ENCODE data around the gene ADAMTS17. TPM values are rescaled to one million over a fixed set of nuclear protein-coding genes. Genes with fewer than 3 reads are reported as not detected.
A peak's percentile ranks its signal among the peaks of the same experiment; 100 is the strongest.

ADAMTS17 gene
- polyA plus RNA-seq, 12 donors: 1.6 to 17.4 (median 5.6) TPM; not detected in 1

DNA sequence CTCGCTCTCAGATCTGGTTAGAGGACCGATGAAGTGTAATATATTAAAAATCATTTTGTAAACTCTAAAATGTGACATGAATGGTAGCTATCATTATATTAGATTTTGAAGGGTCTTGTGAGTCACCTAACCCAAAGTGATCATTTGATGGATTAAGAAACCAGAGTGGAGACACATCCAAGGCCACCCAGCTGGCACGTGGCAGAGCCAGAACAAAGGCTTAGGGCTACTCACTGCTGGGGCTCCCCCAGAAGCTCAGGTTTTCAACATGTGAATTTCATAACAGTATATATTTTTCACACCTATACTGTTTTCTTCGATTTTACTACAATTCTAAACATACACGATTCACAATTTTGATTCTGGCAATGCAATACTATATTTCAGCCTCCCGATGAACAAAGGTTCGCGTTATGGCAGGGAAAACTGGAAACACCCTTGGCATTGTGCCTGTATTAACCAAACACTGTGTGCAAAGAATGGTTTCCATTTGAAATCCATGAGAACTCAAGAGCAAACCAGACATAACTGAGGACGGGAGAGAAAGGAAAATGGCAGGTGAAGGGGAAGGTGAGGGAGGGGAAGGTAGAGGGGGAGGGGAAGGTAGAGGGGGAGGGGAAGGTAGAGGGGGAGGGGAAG, 88.9 kb downstream of the ADAMTS17 start:
- DNase-seq: no peak

DNA sequence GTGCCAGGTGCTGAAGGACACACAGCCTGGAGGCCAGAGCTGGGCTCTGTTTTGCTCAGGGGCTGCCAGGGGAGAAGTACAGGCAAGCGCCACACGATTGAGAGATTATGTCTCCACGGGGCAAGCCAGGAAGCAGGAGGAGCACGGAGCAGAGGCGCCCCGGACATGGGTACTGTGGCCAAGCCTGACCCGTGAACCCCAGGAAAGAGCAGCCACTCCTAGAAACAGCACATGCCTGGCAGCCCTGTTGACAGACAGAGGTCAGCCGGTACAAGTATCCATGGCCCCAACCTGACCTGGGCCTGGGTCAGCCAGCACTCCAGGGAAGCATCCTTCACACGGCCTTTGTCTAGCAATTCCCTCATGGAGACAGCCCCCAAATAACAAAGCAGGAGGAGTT, 89.4 kb downstream of the ADAMTS17 start:
- no peak for DNase-seq

- DNase-seq: peak; percentile 80
Measured at GRCh38 chr15:100250176-100250800, 91.5 kb downstream of the ADAMTS17 start.

DNA sequence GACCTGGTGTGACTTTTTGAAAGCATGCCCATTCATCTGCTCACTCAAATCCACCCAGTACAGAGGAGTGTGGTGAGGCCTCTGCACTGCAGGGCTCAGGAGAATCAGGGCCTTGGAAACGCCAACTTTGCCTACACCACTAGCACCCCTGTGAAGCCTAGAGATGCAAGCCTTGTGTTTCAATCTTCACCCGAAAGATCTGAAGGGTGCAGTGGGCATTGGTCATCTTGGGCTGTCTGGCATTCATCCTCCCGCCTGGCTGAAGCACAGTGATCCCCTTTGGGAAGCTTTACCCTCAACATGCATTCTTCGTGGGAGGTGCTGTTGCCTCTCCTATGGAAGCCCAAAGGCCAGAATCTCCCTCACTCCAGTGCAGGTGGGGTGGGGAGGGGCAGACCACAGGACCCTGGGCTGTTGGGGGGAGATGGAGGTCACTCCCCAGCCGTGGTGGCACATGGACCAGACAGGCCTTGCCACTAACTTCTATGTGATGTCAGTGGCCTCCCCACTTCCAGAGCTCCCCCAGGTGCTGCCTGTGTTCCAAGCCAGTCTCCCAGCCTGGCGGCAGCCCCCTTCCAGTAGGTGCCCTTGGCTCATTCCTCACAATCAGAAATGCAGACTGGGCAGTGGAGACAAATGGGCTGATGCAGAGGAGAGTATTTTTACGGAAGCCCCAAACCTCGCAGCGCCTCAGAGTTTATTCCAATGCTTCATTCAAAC, 92.5 kb downstream of the ADAMTS17 start:
- DNase-seq: no peak

- no peak for DNase-seq
Measured at GRCh38 chr15:100248236-100248635, 93.5 kb downstream of the ADAMTS17 start.

DNA sequence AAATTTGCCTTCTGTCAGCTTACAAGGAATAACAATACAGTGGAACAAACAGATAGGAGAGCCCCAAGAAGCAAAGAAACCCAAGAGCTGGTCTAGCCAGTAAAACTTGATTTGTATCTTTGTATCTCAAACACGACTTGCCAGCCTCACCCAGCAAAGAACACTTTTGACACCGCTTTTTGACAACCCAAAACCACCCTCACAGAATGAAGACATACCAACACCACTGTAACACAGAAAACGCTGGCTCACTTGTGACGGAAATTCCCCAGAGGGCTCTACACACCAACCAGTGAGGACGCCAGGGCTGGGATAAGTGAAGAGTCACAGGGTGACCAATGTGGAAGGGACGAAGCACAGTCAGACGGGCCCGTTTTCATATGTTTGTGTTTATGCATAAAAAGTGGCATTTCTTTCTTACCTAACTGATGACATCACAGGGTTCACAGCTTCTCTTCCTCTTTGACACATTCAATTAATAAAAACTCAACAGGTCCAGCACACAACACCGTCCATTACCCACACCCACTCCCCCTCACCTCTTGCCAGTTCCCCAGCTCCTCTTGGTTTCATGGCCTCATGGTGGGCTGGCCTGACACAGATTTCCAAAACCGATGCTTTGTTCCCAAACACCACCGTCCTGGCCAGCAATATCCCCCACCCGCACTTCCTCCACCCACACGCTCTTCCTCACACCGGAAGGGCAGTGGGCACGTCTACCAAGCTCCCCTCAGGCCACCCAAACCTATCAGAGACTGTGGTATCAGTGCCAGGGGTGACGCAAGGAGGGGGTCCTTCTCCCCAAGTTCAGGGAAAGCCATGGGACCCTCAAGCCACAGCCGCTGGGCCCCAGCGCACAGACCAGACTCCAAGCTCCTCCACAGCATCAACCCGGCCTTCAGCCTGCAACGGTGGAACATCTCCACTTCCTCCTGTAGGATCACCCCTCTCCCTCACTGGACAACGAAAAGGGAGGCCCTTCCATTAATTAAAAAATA, 94.2 kb downstream of the ADAMTS17 start:
- no peak for DNase-seq

GRCh38 chr15:100245855-100246254, 95.9 kb downstream of the ADAMTS17 start:
- DNase-seq: no peak

DNA sequence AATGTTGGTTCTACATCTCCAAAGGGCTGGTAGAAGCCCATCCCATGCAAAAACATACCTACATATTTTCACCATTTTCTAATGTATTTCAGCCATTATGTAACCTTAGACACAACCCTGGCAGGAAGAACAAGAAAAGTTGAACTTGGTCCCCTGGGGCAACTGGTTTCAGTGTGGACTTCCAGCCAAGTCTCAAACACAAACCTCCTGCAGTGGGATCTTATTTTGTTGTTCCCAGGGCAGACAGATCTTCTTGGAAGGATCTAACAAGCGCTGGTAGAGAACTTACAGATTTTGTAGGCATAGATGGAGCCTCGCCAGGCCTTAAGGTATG, 96.3 kb downstream of the ADAMTS17 start:
- no peak for DNase-seq

GRCh38 chr15:100244796-100245486, 96.8 kb downstream of the ADAMTS17 start:
- no peak for DNase-seq

DNA sequence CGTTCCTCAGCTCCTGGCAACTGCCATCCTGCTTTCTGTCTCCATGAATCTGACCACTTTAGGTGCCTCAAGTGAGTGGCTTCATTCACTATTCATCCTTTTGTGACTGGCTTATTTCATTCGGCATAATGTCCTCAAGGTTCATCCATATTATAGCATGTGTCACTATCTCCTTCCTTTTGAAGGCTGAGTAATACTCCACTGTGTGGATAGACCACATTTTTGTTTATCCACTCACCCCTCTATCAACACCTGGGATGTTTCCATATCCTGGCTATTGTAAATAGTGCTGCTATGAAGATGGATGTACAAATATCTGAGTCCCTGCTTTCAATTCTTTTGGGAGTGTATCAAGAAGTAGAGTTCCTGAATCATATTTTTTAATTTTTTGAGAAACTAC, 98.8 kb downstream of the ADAMTS17 start:
- DNase-seq: no peak

- no peak for DNase-seq
Measured at GRCh38 chr15:100241572-100242482, 99.9 kb downstream of the ADAMTS17 start.

GRCh38 chr15:100236981-100237720, 104.6 kb downstream of the ADAMTS17 start:
- DNase-seq: no peak

DNA sequence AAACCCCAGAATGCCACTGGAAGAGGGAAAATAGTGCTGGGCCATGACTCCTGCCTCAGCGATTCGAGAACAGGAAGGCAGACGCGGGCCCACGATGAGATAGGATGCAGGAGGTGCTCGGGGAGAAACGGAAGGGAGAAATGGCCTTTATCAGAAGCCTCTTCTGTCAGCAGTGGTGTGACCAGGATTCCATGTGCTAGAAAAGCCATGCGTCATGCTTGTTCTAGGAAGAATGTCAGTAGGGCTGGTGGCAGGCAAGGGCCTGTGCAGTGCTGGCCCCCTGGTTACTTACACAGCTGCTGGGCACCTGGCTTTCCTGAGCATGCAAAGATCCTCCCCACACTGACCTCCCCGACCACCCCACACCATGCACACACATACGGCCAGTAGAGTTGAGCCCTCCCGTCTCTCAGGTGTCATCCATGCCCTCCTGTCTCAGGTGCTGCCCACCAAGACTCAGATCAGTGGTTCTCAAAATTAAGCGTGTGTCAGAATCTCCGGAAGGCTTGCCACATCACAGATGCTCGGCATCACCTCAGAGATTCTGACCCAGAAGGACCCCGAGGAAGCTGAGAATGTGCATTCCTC, 106.7 kb downstream of the ADAMTS17 start:
- DNase-seq: peak; percentile 30

DNA sequence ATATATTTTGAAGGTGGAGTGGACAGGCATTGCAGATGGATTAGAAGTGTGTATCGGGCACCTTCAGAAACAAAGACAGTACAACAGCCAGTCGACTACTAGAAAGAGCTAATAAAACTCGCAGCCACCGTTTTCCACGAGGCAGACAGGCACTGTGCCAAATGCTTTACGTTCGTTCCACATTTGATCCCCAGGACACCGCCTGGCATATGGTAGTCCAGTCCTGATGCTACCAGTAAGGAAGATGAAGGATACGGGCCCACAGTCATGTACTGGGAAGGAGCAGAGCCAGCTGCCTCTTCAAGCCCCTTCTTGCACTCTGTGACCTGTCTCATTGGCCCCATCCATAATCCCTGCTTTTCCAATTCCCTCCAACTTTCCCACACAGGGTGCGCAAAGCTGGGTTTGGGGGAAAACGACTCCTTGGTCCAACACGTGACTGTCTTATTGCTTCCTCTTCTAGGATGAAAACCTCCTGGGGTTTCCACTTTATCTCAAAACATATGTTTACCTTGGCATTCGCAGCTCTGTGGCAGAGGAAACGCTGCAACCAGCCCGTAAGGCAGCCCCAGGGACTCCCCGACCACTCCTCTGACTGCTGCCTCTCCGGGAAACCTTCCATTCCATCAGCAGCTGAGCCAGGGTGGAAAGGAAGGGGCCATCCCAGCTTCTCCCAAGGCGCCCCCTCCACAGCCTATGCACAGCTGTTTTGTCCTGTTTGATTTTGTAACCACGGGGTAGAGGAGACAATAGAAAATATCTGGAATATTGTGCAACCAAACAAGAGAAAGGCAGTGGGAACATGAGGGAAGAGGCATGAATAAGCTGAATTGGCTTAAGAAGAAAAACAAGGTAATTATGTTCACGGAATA, 107.4 kb downstream of the ADAMTS17 start:
- DNase-seq: peak; percentile 74

DNA sequence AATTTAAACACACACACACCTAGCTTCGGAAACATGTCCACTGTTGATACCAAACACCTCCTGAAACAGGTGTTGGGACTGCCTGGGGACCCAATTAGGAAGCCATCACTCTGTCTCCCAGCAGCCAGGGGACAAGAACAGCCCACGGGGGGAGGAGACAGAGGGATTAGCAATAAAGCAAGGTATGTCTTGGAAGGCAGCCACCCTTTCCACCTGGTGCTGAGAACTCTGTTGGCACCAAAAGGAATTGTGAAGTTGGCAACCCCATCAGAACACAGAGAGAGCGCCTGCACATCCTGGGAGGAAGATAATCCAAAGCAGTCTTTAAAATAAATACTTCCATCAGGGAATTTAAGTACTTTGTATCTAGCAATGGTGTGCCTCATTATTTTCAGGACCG, 111.0 kb downstream of the ADAMTS17 start:
- DNase-seq: no peak

- no peak for DNase-seq
Measured at GRCh38 chr15:100229181-100230163, 112.3 kb downstream of the ADAMTS17 start.

GRCh38 chr15:100227781-100228180, 114.0 kb downstream of the ADAMTS17 start:
- no peak for DNase-seq
